HG03175 (cell line): ENCODE data around the gene MTR.
"Not testable (repeated sequence)": the region's sequence is repeated elsewhere in the genome, so short reads cannot be mapped to it uniquely, and the experiment has no call there.

Experiments
- ATAC-seq: cut with Tn5 transposase; IDR thresholded peaks from one replicate; pipeline ENCODE4 v1.9.1; 2021; ENCODE audit warnings: mild to moderate bottlenecking, moderate library complexity; ENCODE audit not compliant: unreplicated experiment

Gene MTR

DNA sequence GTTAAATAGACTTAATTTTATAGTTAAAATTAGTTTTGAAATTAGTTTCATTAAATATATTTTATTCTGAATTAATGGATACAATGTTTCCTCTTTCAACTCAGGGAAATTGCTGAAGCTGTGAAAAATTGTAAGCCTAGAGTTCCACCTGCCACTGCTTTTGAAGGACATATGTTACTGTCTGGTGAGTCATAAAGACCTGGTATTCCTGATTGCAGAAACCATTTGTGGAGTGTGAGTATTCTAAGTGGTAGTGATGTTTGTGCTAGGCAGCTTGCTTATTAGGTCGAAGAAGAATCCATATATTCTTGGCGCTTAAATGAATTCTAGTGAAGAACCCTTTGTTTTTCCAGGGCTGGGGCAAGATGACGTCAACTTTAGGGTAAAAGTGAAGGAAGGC lies 34.0 kb downstream of the MTR start:
- ATAC-seq: no peak

DNA sequence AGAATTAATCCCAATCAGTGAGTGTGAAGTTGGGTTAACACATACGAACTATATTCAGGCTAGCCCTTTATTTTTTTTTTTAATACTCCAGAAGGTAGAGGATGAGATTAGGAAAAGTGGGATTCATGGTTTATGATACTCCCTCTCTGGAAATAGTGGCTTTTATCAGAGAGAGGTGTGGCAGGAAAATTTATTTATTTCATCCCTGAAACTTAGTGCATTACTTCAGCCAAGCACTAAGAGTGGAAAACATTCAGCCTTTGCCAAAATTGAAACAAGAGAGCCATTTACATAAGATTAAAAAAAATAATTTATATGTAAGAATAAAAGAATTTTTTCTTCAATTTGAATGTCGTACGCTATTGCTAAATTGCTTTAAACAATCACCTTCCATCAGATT lies 35.0 kb downstream of the MTR start:
- ATAC-seq: no peak

GRCh38 chr1:236830560-236830959 lies 35.5 kb downstream of the MTR start:
- no peak for ATAC-seq

DNA sequence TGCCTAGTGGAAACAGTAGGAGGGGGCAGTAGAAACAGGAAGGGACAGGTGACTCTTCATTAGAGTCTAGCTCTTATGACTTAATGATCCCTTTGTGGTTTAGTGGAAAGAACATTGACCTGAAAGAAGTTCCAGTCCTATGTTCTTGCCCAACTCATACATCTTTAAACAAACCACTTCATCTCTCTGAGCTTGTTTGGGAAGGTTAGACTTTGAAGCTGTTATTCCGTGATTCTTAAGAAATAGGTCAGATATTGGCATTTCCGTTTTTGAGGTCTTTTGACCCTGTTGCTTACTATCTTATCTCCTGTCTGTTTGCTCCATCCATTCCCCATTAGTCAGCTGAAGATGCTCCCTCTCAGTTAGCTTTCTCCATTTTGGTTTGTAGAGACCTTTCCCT lies 38.5 kb downstream of the MTR start:
- ATAC-seq: no peak

- no peak for ATAC-seq
Observed at GRCh38 chr1:236834876-236835275, 39.8 kb downstream of the MTR start.

DNA sequence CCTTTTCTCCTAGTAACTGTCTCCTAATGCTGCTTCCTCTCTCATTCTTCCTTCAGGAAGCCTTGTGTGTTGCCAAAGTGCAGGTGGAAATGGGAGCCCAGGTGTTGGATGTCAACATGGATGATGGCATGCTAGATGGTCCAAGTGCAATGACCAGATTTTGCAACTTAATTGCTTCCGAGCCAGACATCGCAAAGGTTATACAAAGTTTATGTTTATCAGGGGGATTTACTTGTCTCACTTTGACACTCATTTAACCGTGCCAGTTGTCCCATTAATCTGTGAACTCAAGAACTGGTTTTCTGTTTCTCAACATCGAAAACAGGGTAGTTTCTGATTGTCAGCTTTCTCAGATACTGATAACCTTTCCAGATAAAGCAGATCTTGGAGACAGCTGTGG lies 40.4 kb downstream of the MTR start:
- no peak for ATAC-seq

DNA sequence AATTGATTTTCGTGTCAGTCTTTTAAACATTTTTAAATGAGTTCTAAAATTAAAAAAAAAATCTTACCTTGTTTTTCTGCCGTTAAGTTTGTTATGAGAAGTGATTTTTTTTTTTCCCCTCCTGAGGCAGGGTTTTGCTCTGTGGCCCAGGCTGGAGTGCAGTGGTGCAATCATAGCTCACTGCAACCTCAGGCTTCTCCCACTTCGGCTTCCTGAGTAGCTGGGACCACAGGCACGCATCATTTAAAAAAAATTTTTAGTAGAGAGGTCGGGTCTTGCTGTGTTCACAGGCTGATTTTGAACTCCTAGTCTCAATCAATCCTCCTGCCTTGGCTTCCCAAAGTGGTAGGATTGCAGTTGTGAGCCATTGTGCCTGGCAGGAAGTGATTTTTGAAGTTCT lies 41.1 kb downstream of the MTR start:
- no peak for ATAC-seq

DNA sequence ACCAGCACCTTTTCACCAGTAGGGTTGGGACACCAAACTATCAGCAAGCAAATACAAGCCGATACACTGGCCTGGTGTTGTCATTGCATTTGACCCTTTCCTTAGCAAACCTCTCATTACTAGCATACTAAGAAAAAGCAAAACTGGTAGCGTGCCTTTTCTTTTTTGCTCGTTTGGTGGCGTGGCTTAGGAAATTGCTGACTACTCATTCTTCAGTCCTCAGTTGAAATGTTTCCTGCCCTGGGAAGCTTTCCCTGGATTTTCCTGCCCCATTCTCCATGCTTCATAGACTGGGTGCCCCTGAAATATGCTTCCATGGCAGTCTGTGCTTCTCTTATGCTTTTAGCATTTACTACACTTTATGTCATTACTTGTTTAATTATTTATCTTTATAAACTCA lies 42.0 kb downstream of the MTR start:
- ATAC-seq: no peak

DNA sequence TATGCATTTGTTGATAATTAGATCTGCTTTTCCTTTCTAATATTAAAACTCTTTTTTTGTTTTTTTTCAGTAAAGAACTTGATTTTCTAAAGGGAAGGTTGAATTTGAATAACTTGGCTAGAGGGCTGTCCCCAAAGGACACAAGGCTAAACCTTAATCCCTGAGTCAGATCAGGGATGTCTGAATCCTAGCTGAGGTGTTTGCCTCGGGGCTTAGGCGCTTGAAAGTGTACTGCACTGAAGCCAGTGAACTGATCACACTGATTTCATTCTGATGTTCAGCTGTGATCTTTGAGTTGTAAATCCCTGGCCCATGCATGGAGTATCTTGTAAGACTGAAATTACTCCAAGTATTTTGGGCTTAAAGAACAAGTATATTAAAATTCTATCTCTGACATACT lies 42.8 kb downstream of the MTR start:
- no peak for ATAC-seq

- no peak for ATAC-seq
Observed at GRCh38 chr1:236841341-236841740, 46.2 kb downstream of the MTR start.

DNA sequence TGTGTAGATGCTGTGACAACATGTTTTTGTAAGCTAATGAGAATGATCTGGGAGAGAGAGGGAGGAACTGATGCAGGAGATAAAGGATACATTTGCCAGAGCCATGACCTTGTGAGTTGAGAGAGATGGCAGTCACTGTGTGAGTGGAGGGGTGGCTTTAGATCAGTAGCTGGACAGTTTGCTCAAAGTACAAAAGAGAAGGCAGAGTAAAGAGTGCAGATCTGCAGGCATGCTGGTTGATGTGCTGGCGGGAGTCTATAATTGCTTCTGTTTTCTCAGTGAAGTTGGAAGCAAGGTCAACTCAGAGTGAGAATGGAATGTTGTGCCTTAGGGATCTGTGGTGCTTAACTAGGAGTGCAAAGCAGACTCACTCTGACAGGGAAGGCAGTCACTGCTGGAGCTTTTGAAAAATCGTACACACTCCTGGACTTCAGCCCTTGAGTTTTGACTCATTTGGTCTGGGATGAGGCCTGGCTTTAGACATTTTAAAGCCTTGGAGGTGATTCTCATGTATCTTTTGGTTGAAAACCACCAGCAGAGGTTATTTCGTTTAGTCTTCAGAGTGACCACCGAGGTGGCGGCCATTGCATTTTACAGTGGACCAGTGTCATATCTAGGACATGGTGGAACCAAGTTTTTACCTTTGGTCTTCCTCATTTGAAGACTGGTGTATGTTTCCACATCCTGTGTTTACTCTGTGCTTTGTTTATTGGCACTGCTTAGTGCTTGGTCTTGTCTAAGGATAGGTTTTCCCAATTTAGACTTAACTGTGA lies 49.6 kb downstream of the MTR start:
- ATAC-seq: no peak

GRCh38 chr1:236845830-236846229 lies 50.7 kb downstream of the MTR start:
- ATAC-seq: no peak

- no peak for ATAC-seq
Observed at GRCh38 chr1:236848274-236848923, 53.3 kb downstream of the MTR start.

DNA sequence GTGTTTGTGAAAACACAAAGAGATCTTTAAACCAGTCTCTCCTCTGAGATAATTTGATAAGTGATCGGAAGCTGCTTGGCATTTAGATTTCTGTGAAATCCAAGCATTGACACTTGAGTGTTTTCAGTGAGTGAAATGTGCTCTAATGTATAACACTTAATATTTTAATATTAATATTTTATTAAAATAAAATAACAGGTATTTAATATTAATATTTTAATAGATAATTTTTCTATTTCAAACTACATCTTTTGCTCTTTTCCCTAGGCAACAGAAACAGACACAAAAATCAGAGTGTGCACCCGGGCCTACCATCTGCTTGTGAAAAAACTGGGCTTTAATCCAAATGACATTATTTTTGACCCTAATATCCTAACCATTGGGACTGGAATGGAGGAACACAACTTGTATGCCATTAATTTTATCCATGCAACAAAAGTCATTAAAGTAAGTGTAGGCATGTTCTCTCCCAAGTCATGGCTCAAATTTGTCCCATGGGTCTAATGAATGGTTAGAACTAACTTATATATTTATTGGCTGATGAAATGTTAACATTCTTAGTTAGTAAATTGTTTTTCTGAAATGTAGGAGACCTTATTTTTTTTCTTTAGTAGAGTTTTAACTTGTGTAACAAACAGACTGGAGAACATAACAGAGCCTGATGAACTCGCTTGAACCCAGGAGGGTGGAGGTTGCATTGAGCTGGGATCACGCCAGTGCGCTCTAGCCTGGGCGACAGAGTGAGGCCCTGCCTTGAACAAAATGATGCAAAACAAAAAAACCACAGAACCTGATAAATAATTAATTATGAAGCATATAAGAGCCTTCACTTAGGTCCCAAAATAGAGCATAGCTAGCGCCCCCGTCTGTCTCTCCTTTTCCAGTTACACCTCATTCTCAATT lies 55.2 kb downstream of the MTR start:
- no peak for ATAC-seq

DNA sequence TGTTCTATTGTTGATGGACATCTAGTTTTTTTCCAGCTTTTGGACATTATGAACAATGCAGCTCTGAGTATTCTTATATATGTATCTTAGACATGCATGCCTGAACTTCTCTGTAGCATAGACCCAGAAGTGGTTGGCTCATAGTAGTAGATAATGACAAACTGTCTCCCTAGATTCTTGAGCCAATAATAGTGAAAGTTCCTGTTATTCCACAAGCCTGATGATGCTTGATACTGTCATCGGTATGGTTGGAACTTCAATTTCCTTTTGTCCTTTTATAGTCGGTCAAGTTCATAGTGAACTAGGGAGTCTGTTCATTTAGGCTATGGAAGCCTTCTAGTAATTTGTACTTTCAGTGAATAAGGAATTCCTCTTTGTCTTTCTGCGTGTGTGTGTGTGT lies 56.8 kb downstream of the MTR start:
- ATAC-seq: no peak

- no peak for ATAC-seq
Observed at GRCh38 chr1:236853921-236854604, 59.0 kb downstream of the MTR start.

GRCh38 chr1:236854605-236854983 lies 59.5 kb downstream of the MTR start:
- no peak for ATAC-seq

DNA sequence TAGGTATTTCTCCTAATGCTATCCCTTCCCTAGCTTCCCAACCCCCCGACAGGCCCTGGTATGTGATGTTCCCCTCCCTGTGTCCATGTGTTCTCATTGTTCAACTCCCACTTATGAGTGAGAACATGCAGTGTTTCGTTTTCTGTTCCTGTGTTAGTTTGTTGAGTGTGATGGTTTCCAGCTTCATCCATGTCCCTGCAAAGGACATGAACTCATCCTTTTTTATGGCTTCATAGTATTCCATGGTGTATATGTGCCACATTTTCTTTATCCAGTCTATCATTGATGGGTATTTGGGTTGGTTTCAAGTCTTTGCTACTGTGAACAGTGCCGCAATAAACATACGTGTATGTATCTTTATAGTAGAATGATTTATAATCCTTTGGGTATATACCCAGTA lies 61.6 kb downstream of the MTR start:
- ATAC-seq: not testable (repeated sequence)

DNA sequence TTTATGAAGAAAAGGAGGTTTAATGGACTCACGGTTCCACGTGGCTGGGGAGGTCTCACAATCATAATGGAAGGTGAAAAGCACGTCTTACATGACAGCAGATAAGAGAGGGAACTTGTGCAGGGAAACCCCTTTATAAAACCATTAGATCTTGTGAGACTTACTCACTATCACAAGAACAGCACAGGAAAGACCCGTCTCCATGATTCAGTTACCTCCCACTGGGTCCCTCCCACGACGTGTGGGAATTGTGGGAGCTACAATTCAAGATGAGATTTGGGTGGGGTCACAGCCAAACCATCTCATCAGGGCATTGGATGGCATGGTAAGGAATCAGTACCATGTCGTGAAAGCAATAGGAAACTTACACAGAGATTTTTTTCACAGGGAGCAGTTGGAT lies 63.1 kb downstream of the MTR start:
- no peak for ATAC-seq

DNA sequence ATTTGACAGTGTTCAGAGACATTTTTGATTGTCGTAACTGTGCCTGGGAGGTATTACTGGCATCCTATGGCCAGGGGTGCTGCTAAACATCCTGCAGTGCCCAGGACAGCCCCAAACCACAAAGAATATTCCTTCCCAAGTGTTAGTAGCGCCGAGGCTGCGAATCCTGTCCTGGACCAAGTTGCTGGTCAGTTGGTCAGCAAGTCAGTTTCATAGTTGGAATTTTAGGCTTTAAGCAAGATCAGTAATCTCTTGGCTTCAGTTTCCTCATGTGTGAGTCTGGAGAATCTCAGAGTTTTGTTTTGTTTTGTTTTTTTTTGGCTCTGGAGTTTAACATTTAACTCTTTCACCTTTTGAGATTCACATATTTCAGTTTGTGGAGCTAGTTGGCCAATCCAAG lies 65.0 kb downstream of the MTR start:
- no peak for ATAC-seq

GRCh38 chr1:236860674-236861073 lies 65.6 kb downstream of the MTR start:
- ATAC-seq: no peak
